HG02884 (cell line): ENCODE results near the gene ACBD5.

Experiments used
- ATAC-seq: cut with Tn5 transposase; IDR thresholded peaks from one replicate; pipeline ENCODE4 v1.9.1; 2021; ENCODE audit warnings: mild to moderate bottlenecking, moderate library complexity; ENCODE audit not compliant: unreplicated experiment

Gene ACBD5

DNA sequence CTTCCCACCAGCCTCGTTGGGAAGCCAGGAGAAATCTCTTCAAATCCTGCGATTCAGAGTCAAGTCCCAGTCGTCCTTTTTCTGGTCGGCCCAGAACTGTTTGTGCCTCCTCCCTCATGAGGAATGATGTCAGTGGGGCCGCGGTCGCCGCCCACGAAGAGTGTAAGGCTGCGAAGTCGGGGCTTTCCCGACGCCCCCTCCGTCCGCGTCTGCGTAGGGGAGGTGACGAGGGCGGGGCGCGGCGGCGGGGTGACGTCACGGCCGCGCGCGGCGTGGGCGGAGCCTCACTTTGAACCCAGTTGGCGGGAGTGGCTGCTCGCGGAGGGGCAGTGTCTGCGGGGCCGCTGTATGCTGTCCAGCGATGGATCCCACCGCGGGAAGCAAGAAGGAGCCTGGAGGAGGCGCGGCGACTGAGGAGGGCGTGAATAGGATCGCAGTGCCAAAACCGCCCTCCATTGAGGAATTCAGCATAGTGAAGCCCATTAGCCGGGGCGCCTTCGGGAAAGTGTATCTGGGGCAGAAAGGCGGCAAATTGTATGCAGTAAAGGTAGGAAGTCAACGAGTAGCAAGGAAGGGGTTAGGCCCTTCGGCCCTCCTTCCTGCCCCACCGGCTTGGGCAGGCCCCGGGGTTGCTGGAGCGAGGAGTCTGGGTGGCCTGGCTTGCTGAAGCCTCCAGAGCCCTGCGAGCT, 85.4 kb downstream of the ACBD5 start, which contains the start of gene MASTL:
Gene MASTL (plus strand): TSS at position 287 of the 689 bp plus-strand sequence. CDS start 75 bp downstream, at position 362.
- ATAC-seq = peak; percentile 68

DNA sequence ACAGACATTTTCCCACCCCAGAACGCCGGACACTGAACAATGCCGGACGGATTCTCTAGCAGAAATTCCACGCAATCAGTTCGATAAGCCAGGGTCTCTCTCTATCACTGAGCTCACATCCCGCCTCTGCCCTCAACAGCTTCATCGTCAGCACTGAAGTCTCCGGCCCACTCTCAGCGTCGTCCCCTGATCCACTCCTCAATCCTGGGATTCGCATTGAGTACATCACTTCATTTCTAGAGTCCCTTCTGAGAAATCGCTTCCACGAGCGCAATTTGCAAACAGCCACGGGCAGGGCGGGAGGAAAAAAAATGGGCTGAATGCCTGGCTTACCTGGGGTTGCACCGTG, 86.8 kb downstream of the ACBD5 start:
- ATAC-seq = no peak

DNA sequence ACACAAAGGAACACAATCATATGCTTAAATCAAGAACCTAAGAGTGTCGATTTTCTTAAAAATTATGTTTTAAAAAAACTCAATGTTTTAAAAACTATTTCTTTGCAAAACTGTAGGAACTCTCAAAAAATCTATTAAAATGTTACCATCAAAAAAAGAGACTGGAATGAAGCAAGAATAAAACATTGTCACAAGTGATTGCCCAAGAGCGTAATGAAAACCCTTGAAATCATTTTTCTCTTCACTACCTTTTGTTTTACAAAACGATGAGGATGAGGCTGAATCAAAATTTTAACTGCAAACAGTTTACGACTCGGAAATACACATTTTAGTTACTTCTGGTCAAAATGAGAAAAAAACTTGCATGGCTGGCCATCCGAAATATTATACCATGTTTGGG, 87.3 kb downstream of the ACBD5 start:
- no peak for ATAC-seq

DNA sequence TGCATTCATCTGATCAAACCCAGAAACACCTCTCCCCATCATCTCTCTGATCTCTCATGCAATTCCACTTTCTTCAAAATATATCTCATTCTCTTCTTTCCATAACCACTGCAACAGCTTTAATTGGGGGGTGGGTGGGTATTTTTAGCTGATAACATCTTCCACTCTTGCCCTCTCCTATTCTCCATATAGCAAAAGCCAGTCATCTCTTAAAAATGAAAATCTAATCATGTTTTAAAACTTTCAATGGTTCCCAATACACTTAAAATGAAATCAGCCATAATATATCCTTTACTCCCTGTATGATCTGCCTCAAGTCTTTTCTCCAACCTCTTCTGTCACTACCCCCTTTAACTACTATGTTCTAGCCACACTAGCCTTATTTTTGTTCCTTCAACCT, 87.9 kb downstream of the ACBD5 start:
- ATAC-seq = no peak

DNA sequence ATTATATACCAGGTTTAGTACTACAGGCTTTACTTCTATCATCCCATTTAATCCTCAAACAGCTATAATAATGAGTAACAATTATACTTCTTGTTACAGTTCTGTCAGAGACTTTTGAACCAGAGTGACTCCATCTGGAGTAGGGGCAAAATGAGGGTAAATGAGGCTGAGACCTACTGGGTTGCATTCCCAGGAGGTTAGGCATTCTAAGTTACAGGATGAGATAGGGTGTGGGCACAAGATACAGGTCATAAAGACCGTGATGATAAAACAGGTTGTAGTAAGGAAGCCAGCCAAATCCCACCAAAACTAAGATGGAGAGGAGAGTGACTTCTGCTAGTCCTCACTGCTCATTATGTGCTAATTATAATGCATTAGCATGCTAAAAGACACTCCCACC, 90.3 kb downstream of the ACBD5 start:
- no peak for ATAC-seq

DNA sequence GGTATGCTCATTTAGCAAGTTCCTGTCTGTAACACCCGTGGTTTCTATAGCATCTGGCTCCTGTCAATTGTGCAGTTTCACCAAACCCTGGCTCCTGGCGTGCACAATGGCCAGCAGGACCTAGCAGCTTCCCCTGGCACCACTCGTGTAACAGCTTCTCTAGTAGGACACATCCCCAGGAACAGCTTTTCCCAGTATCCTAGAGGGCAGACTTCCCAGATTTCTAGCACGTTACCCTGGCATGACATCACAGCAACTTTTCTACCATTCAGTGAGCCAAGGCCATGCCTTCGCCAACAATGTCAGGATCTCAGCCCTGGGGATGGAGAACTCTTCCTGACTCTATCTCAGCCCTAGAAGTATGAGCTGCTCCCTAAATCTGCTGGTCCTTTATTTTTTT, 92.9 kb downstream of the ACBD5 start:
- no peak for ATAC-seq

DNA sequence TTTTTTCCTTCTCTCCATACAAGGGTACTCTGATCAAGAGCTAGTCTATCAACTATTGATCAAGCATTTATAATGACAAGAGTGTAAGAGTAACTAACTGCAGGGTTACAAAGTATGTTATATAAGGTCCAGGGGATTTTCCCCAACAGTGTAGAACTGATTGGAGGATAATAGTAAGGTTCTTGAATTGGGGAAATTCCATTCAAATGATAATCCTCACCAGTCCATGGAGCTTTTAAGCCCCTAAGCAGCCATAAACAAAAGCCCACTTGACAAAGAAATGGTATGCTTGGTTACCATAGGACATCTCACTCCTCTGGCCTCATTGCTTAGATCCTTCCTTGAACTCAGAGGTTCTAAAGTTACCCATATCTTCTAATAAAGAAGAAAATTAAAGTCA, 94.7 kb downstream of the ACBD5 start:
- no peak for ATAC-seq
